Neural progenitor cell (in vitro differentiated cells): Measurements from ENCODE around the gene NME2.

Source experiments
- EZH2 ChIP-seq: fragments of 200-600 bp; sonication (generic); IDR thresholded peaks from 2 replicates; pipeline ENCODE4 v1.6.1; 2017; ENCODE audit warnings: antibody characterized with exemption, mild to moderate bottlenecking, moderate library complexity
- EZH2phosphoT487 ChIP-seq: fragments of 200-600 bp; sonication (generic); IDR thresholded peaks from 2 replicates; pipeline ENCODE4 v1.6.1; 2017; ENCODE audit warnings: antibody characterized with exemption
- TF ChIP-seq, protein P1 (sequence below): fragments of 200-600 bp; sonication (generic); IDR thresholded peaks from 2 replicates; pipeline ENCODE4 v1.5.1; 2017; ENCODE audit warnings: antibody characterized with exemption, mild to moderate bottlenecking

DNA sequence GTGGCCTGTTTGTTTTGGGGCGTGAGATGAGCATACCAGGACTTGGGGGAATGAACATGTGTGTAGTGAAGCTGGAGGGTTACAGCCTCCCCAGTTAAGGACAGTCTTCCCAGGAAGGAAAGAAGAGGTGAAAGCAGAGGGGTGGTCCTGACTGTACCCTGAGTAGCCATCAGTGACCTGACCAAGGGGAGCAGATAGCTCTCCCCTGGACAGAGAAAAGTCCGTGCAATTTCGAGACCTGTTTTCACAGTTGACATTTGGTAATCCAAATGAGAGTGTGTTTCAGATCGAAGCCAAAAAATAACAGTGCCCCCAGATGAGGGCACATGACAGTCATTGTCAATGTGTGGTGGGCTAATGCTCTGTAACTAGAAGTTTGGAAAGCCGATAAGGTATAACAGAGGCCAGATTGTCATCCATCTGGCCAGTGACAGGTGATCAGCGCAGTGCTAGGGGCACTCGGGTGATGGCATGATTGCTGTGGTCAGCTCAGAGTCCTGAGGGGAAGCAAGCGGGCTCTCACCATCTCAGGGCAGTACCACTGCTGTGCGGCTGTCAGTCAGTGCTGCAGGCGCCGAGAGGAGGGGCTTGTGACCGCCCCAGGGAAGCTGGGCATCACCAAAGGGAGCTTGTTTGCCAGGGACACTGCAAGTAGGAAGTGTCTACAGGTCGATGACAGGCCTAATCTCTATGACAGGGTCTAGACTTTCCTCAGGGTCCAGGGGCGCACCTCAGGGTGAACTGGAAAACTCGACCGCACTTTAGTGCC is 1.1 kb upstream of the NME2 start:
- TF ChIP-seq, protein P1, sequence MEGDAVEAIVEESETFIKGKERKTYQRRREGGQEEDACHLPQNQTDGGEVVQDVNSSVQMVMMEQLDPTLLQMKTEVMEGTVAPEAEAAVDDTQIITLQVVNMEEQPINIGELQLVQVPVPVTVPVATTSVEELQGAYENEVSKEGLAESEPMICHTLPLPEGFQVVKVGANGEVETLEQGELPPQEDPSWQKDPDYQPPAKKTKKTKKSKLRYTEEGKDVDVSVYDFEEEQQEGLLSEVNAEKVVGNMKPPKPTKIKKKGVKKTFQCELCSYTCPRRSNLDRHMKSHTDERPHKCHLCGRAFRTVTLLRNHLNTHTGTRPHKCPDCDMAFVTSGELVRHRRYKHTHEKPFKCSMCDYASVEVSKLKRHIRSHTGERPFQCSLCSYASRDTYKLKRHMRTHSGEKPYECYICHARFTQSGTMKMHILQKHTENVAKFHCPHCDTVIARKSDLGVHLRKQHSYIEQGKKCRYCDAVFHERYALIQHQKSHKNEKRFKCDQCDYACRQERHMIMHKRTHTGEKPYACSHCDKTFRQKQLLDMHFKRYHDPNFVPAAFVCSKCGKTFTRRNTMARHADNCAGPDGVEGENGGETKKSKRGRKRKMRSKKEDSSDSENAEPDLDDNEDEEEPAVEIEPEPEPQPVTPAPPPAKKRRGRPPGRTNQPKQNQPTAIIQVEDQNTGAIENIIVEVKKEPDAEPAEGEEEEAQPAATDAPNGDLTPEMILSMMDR = no peak
- TF ChIP-seq EZH2 (no peak), EZH2phosphoT487 (no peak)
